ENCODE results near the gene RPS21. TPM values are rescaled to one million over a fixed set of nuclear protein-coding genes. Genes with fewer than 3 reads are reported as not detected.

The RPS21 gene
- total RNA-seq, 1 donor from 2014 or later, result 1,828 TPM

GRCh38 chr20:62361799-62362589 lies 24.9 kb upstream of the RPS21 start:
- no peaks in the 10 kb centered on the region for H3K9me3 ChIP-seq
- TF ChIP-seq CTCF (IDR thresholded peaks at IDR 0.05), result no peak
- intact Hi-C loops (cut with DNase I), result no loop called here
- peaks cover 57 to 77% of the 10 kb centered on the region in 2 donors for H3K4me1 ChIP-seq
- peaks cover 0 to 11% of the 10 kb centered on the region in 2 donors for H3K36me3 ChIP-seq
- peak in 1 of 2 donors; percentile 64 for DNase-seq (ENCODE audit: low spot score in 2 of 2)
- peak overlapping the region; percentile 91 to 98 for H3K27ac ChIP-seq
- H3K27me3 ChIP-seq, result no peaks in the 10 kb centered on the region
- H3K4me3 ChIP-seq, result no peak overlapping the region

GRCh38 chr20:62362590-62362940 lies 24.3 kb upstream of the RPS21 start:
- Histone ChIP-seq H3K4me1 (peaks cover 54 to 75% of the 10 kb centered on the region in 2 donors), H3K27ac (peak overlapping the region; percentile 91 to 98), H3K36me3 (peaks cover 0 to 11% of the 10 kb centered on the region in 2 donors), H3K9me3 (no peaks in the 10 kb centered on the region), H3K4me3 (no peak overlapping the region), H3K27me3 (no peaks in the 10 kb centered on the region)
- intact Hi-C loops (cut with DNase I), result no loop called here
- DNase-seq (ENCODE audit: low spot score in 2 of 2), result no peak
- no peak for TF ChIP-seq CTCF (IDR thresholded peaks at IDR 0.05)

GRCh38 chr20:62362991-62363919 lies 23.6 kb upstream of the RPS21 start:
- Histone ChIP-seq H3K36me3 (peaks cover 0 to 11% of the 10 kb centered on the region in 2 donors), H3K27me3 (no peaks in the 10 kb centered on the region), H3K27ac (peak overlapping the region; percentile 91 to 98), H3K4me1 (peaks cover 54 to 75% of the 10 kb centered on the region in 2 donors), H3K9me3 (no peaks in the 10 kb centered on the region), H3K4me3 (no peak overlapping the region)
- intact Hi-C loops (cut with DNase I), result no loop called here
- no peak for TF ChIP-seq CTCF (IDR thresholded peaks at IDR 0.05)
- DNase-seq (ENCODE audit: low spot score in 2 of 2), result peak in 1 of 2 donors; percentile 62

- H3K4me3 ChIP-seq, result peak overlapping the region; percentile 94 to 98
- intact Hi-C loops (cut with DNase I), result loop anchor here (1.0 kb wide), 1 partner anchor 8 kb away; no protein-coding TSS in a partner anchor
- H3K9me3 ChIP-seq, result no peaks in the 10 kb centered on the region
- peak in 1 of 2 donors; percentile 67 for DNase-seq (ENCODE audit: low spot score in 2 of 2)
- H3K27ac ChIP-seq, result peak overlapping the region; percentile 91 to 98
- H3K27me3 ChIP-seq, result no peaks in the 10 kb centered on the region
- H3K4me1 ChIP-seq, result peaks cover 54 to 75% of the 10 kb centered on the region in 2 donors
- peaks cover 0 to 11% of the 10 kb centered on the region in 2 donors for H3K36me3 ChIP-seq
- TF ChIP-seq CTCF (IDR thresholded peaks at IDR 0.05), result no peak
Observed at GRCh38 chr20:62363920-62364851, 22.7 kb upstream of the RPS21 start.
